IMR-90 (cell line): Measurements from ENCODE around the gene EFHD1. TPM values are rescaled to one million over a fixed set of nuclear protein-coding genes. Genes with fewer than 3 reads are reported as not detected.

Experiments
- ATAC-seq: fragments of 200-7000 bp; cut with Tn5 transposase; 2 replicates; pipeline ENCODE4 v1.9.1; 2020; ENCODE audit warnings: low read depth, mild to moderate bottlenecking, moderate library complexity
- BruUV-seq: library from RNA; stranded (reverse); fragments of 400-500 nt; replicated peaks from 2 replicates; lab custom pipeline; 2021; lab: Mats Ljungman, UMichigan
- CTCF ChIA-PET: fragments of 300-600 bp; formaldehyde crosslinking; extraction: SDS; loops from one replicate; lab custom pipeline; 2021; ENCODE audit warnings: antibody characterized with exemption; lab: Yijun Ruan, JAX
- POLR2A ChIA-PET: fragments of 300-600 bp; sonication (Branson Sonifier 250); formaldehyde crosslinking; loops from one replicate; lab custom pipeline; 2022; ENCODE audit warnings: antibody characterized with exemption; ENCODE audit not compliant: unreplicated experiment; lab: Charles Lee
- DNase-seq: peaks from one replicate; pipeline ENCODE4 v3.0.0; 2013
- H2AFZ ChIP-seq: replicated peaks from 2 replicates; pipeline ENCODE3; 2013; ENCODE audit warnings: low read length, mild to moderate bottlenecking; ENCODE audit not compliant: poor library complexity
- H2AK5ac ChIP-seq: 2 replicates; pipeline ENCODE4 v1.6.1; 2013; ENCODE audit warnings: low read depth, low read length, inconsistent platforms
- H2AK9ac ChIP-seq: replicated peaks from 2 replicates; pipeline ENCODE3; 2013; ENCODE audit warnings: mild to moderate bottlenecking, low read depth, low read length, moderate library complexity; ENCODE audit not compliant: poor library complexity
- H2BK120ac ChIP-seq: 2 replicates; pipeline ENCODE4 v1.6.1; 2013; ENCODE audit warnings: low read depth, low read length, inconsistent platforms
- H2BK15ac ChIP-seq: 3 replicates; pipeline ENCODE4 v1.6.1; 2013; ENCODE audit warnings: low read depth, low read length, inconsistent platforms
- H2BK20ac ChIP-seq: 2 replicates; pipeline ENCODE4 v1.6.1; 2013; ENCODE audit warnings: low read depth, mild to moderate bottlenecking, inconsistent platforms, low read length, moderate library complexity
- H2BK5ac ChIP-seq: 2 replicates; pipeline ENCODE4 v1.6.1; 2013; ENCODE audit warnings: mild to moderate bottlenecking, low read depth, low read length, inconsistent platforms; ENCODE audit not compliant: poor library complexity, severe bottlenecking
- H3K14ac ChIP-seq: replicated peaks from 2 replicates; pipeline ENCODE4 v1.6.1; 2013; ENCODE audit warnings: low read depth, low read length, inconsistent platforms
- H3K18ac ChIP-seq: 2 replicates; pipeline ENCODE4 v1.6.1; 2013; ENCODE audit warnings: low read depth, low read length, control low read depth
- H3K23ac ChIP-seq: 2 replicates; pipeline ENCODE4 v1.6.1; 2013; ENCODE audit warnings: low read depth, low read length, inconsistent platforms
- H3K27ac ChIP-seq: 2 replicates; pipeline ENCODE4 v1.5.1; 2013; ENCODE audit warnings: mild to moderate bottlenecking, control low read depth, low read length; ENCODE audit not compliant: insufficient read depth
- H3K27me3 ChIP-seq: 2 replicates; pipeline ENCODE4 v1.6.1; 2013; ENCODE audit warnings: low read length; ENCODE audit not compliant: control insufficient read depth, insufficient read depth
- H3K36me3 ChIP-seq: 2 replicates; pipeline ENCODE4 v1.6.1; 2013; ENCODE audit warnings: low read length, mixed read lengths; ENCODE audit not compliant: control insufficient read depth, insufficient read depth
- H3K4ac ChIP-seq: 2 replicates; pipeline ENCODE4 v1.6.1; 2013; ENCODE audit warnings: low read depth, low read length, inconsistent platforms
- H3K4me1 ChIP-seq: 2 replicates; pipeline ENCODE4 v1.6.1; 2013; ENCODE audit warnings: low read length, mixed read lengths; ENCODE audit not compliant: control insufficient read depth, insufficient read depth
- H3K4me2 ChIP-seq: 2 replicates; pipeline ENCODE4 v1.6.1; 2013; ENCODE audit warnings: low read depth, mild to moderate bottlenecking, control low read depth, low read length, moderate library complexity
- H3K4me3 ChIP-seq: 2 replicates; pipeline ENCODE4 v1.5.1; 2013; ENCODE audit warnings: low read depth, mild to moderate bottlenecking, control low read depth, low read length, moderate library complexity; ENCODE audit not compliant: insufficient read depth
- H3K56ac ChIP-seq: 2 replicates; pipeline ENCODE4 v1.6.1; 2013; ENCODE audit warnings: low read length, inconsistent platforms; ENCODE audit not compliant: insufficient read depth; ENCODE audit errors: extremely low read depth
- H3K79me1 ChIP-seq, 2 experiments: 2 replicates each; pipeline ENCODE4 v1.6.1; 2013; ENCODE audit warnings: low read length in 2 of 2, inconsistent platforms in 1 of 2, low read depth in 1 of 2
- H3K9ac ChIP-seq: 2 replicates; pipeline ENCODE4 v1.6.1; 2013; ENCODE audit warnings: low read depth, low read length, control low read depth
- H3K9me1 ChIP-seq: 2 replicates; pipeline ENCODE4 v1.6.1; 2013; ENCODE audit warnings: low read length, inconsistent platforms; ENCODE audit not compliant: insufficient read depth
- H3K9me3 ChIP-seq: 2 replicates; pipeline ENCODE4 v1.6.1; 2013; ENCODE audit warnings: low read length; ENCODE audit not compliant: control insufficient read depth, insufficient read depth
- H4K20me1 ChIP-seq: 2 replicates; pipeline ENCODE4 v1.6.1; 2013; ENCODE audit warnings: low read length, inconsistent platforms; ENCODE audit not compliant: insufficient read depth
- H4K5ac ChIP-seq: 2 replicates; pipeline ENCODE4 v1.6.1; 2013; ENCODE audit warnings: mild to moderate bottlenecking, low read depth, low read length, control low read depth
- H4K8ac ChIP-seq, 2 experiments: 2 replicates each; pipeline ENCODE4 v1.6.1; 2013; ENCODE audit warnings: low read depth in 2 of 2, low read length in 2 of 2, control low read depth in 1 of 2, inconsistent platforms in 1 of 2
- H4K91ac ChIP-seq: 2 replicates; pipeline ENCODE4 v1.6.1; 2013; ENCODE audit warnings: low read depth, low read length, inconsistent platforms; ENCODE audit not compliant: insufficient read depth
- BHLHE40 ChIP-seq: fragments of 150-350 bp; IDR thresholded peaks from 2 replicates; pipeline ENCODE4 v1.6.1; 2016; ENCODE audit warnings: mild to moderate bottlenecking, low read depth, low read length
- CEBPB ChIP-seq: IDR thresholded peaks from 2 replicates; pipeline ENCODE4 v1.6.1; 2012; ENCODE audit warnings: low read depth, low read length, improper control_type of control experiment
- CHD1 ChIP-seq: IDR thresholded peaks from 2 replicates; pipeline ENCODE4 v1.6.1; 2012; ENCODE audit warnings: low read depth, low read length, improper control_type of control experiment
- FOS ChIP-seq: fragments of 150-350 bp; IDR thresholded peaks from 2 replicates; pipeline ENCODE4 v1.6.1; 2016; ENCODE audit warnings: low read depth, low read length
- MAFK ChIP-seq: IDR thresholded peaks from 2 replicates; pipeline ENCODE4 v1.6.1; 2012; ENCODE audit warnings: low read depth, low read length, improper control_type of control experiment
- MAZ ChIP-seq: IDR thresholded peaks from 2 replicates; pipeline ENCODE4 v1.6.1; 2012; ENCODE audit warnings: low read depth, mild to moderate bottlenecking, low read length, improper control_type of control experiment, moderate library complexity, borderline replicate concordance
- MXI1 ChIP-seq: IDR thresholded peaks from 2 replicates; pipeline ENCODE4 v1.6.1; 2012; ENCODE audit warnings: low read depth, mild to moderate bottlenecking, low read length, moderate library complexity, borderline replicate concordance
- NFE2L2 ChIP-seq: fragments of 150-350 bp; IDR thresholded peaks from 2 replicates; pipeline ENCODE4 v1.6.1; 2016; ENCODE audit warnings: low read depth, mild to moderate bottlenecking, low read length
- POLR2A ChIP-seq: IDR thresholded peaks from 2 replicates; pipeline ENCODE4 v1.6.1; 2012; ENCODE audit warnings: mild to moderate bottlenecking, low read depth, low read length
- RAD21 ChIP-seq: IDR thresholded peaks from 2 replicates; pipeline ENCODE4 v1.6.1; 2012; ENCODE audit warnings: low read length, improper control_type of control experiment
- RCOR1 ChIP-seq: IDR thresholded peaks from 2 replicates; pipeline ENCODE4 v1.6.1; 2012; ENCODE audit warnings: mild to moderate bottlenecking, low read length, improper control_type of control experiment; ENCODE audit not compliant: insufficient replicate concordance
- RFX5 ChIP-seq: IDR thresholded peaks from 2 replicates; pipeline ENCODE4 v1.8.0; 2012; ENCODE audit warnings: low read depth, mild to moderate bottlenecking, low read length, moderate library complexity
- SMC3 ChIP-seq: fragments of 150-350 bp; IDR thresholded peaks from 2 replicates; pipeline ENCODE4 v1.6.1; 2016; ENCODE audit warnings: low read depth, mild to moderate bottlenecking, antibody characterized with exemption, low read length, moderate library complexity
- WGBS, 2 experiments: methylation state at CpG; one replicate each; pipeline versions ENCODE4 v1.1.5 to v1.1.7; 2013; ENCODE audit warnings: missing lambda C conversion rate in 2 of 2; ENCODE audit not compliant: insufficient read length in 1 of 2; ENCODE audit errors: extremely low coverage in 2 of 2; 5-methylcytosine and 5-hydroxymethylcytosine counted together
- dilution Hi-C: fragments of 300-500 bp; cut with HindIII; formaldehyde crosslinking; loops from one replicate; pipeline ENCODE4 v1.14.3; 2018; ENCODE audit warnings: low sequenced_read_pairs; ENCODE audit not compliant: unreplicated experiment
- in situ Hi-C: fragments of 300-500 bp; cut with MboI; formaldehyde crosslinking; loops from 3 replicates; pipeline ENCODE4 v1.14.3; 2019; ENCODE audit warnings: low sequenced_read_pairs, inconsistent platforms, mixed read lengths
- intact Hi-C: fragments of 100-400 bp; cut with micrococcal nuclease; formaldehyde crosslinking; loops from 2 replicates; pipeline ENCODE4 v1.10.0; 2022
- polyA plus RNA-seq, 3 experiments: library from polyadenylated mRNA; depleted of rRNA; stranded (reverse); fragments of >200 nt; gene quantifications; 2 replicates each; pipeline ENCODE4 v1.2.3, GENCODE V29; 2012; ENCODE audit warnings: low replicate concordance in 1 of 3
- total RNA-seq: library from RNA; depleted of rRNA; stranded (reverse); fragments of >200 nt; gene quantifications from 2 replicates; pipeline ENCODE4 v1.2.3, GENCODE V29; 2012
- TF ChIP-seq, protein P1 (sequence below): fragments of 150-350 bp; IDR thresholded peaks from 2 replicates; pipeline ENCODE4 v1.6.1; 2016; ENCODE audit warnings: low read depth, mild to moderate bottlenecking, low read length, moderate library complexity, borderline replicate concordance
- TF ChIP-seq, protein P2 (sequence below): fragments of 150-350 bp; IDR thresholded peaks from 2 replicates; pipeline ENCODE4 v1.6.1; 2017; ENCODE audit warnings: mild to moderate bottlenecking, antibody characterized with exemption, low read length, low read depth
- TF ChIP-seq, protein P3 (sequence below): conservative IDR thresholded peaks from 2 replicates; pipeline ENCODE4 v1.5.1; 2012; ENCODE audit warnings: mild to moderate bottlenecking, low read depth, low read length, improper control_type of control experiment

EFHD1 gene
- total and polyA plus RNA-seq, 2 of the 4 experiments (the other 2 are of a cell fraction): 0.27 TPM; not detected in 1

DNA sequence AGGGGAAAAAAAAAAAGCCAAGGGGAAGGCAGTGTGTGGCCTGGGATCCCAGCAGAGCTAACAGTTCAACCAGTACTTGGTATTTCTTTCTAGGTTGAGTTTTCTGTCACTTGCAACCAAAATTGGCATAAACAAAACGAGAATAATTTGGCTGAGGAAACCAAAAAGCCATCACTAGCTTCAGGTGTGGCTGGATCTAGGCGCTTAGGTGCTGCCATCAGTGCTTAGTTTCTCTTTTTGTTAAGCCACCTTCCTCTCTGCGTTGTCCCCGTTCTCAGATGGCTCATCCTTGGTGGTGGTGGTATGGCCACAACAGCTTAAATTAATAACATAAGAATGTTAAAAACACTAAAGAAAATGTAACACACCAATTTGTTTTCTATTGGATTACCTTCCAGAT lies 2.4 kb downstream of the EFHD1 start:
- H2AK9ac ChIP-seq: no peak overlapping the region
- no peaks in the 10 kb centered on the region for H3K79me1 ChIP-seq
- H2AK5ac ChIP-seq: no peak overlapping the region
- dilution Hi-C loops: no loop called here
- H4K8ac ChIP-seq: no peak overlapping the region
- no peak overlapping the region for H2AFZ ChIP-seq
- no TSS peak for BruUV-seq
- intact Hi-C loops: no loop called here
- no peak overlapping the region for H3K27ac ChIP-seq
- H4K20me1 ChIP-seq: no peaks in the 10 kb centered on the region
- no peak overlapping the region for H3K4ac ChIP-seq
- H3K56ac ChIP-seq: no peak overlapping the region
- H3K9me3 ChIP-seq: no peaks in the 10 kb centered on the region
- no peak overlapping the region for H4K91ac ChIP-seq
- peaks cover 68% of the 10 kb centered on the region for H3K27me3 ChIP-seq
- no peak overlapping the region for H2BK5ac ChIP-seq
- no peaks in the 10 kb centered on the region for H3K9me1 ChIP-seq
- H2BK20ac ChIP-seq: no peak overlapping the region
- H3K4me2 ChIP-seq: no peak overlapping the region
- WGBS, 2 experiments: no CpG with 5 or more reads among the region's 4 CpGs
- H3K23ac ChIP-seq: no peak overlapping the region
- TF ChIP-seq, protein P1, sequence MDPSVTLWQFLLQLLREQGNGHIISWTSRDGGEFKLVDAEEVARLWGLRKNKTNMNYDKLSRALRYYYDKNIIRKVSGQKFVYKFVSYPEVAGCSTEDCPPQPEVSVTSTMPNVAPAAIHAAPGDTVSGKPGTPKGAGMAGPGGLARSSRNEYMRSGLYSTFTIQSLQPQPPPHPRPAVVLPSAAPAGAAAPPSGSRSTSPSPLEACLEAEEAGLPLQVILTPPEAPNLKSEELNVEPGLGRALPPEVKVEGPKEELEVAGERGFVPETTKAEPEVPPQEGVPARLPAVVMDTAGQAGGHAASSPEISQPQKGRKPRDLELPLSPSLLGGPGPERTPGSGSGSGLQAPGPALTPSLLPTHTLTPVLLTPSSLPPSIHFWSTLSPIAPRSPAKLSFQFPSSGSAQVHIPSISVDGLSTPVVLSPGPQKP: no peak
- TF ChIP-seq RFX5 (no peak), MXI1 (no peak), NFE2L2 (no peak), RAD21 (no peak), MAFK (no peak), BHLHE40 (no peak), POLR2A (no peak), MAZ (no peak), FOS (no peak), SMC3 (no peak), CEBPB (no peak), RCOR1 (no peak), CHD1 (no peak)
- TF ChIP-seq, protein P2, sequence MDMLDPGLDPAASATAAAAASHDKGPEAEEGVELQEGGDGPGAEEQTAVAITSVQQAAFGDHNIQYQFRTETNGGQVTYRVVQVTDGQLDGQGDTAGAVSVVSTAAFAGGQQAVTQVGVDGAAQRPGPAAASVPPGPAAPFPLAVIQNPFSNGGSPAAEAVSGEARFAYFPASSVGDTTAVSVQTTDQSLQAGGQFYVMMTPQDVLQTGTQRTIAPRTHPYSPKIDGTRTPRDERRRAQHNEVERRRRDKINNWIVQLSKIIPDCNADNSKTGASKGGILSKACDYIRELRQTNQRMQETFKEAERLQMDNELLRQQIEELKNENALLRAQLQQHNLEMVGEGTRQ: no peak
- TF ChIP-seq, protein P3, sequence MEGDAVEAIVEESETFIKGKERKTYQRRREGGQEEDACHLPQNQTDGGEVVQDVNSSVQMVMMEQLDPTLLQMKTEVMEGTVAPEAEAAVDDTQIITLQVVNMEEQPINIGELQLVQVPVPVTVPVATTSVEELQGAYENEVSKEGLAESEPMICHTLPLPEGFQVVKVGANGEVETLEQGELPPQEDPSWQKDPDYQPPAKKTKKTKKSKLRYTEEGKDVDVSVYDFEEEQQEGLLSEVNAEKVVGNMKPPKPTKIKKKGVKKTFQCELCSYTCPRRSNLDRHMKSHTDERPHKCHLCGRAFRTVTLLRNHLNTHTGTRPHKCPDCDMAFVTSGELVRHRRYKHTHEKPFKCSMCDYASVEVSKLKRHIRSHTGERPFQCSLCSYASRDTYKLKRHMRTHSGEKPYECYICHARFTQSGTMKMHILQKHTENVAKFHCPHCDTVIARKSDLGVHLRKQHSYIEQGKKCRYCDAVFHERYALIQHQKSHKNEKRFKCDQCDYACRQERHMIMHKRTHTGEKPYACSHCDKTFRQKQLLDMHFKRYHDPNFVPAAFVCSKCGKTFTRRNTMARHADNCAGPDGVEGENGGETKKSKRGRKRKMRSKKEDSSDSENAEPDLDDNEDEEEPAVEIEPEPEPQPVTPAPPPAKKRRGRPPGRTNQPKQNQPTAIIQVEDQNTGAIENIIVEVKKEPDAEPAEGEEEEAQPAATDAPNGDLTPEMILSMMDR: no peak
- H3K4me1 ChIP-seq: no peaks in the 10 kb centered on the region
- H3K9ac ChIP-seq: no peak overlapping the region
- ATAC-seq: no peak
- no peak overlapping the region for H2BK15ac ChIP-seq
- no peak overlapping the region for H3K18ac ChIP-seq
- no peak overlapping the region for H2BK120ac ChIP-seq
- ChIA-PET POLR2A (no interaction called here), CTCF (no interaction called here)
- H4K5ac ChIP-seq: no peak overlapping the region
- H3K36me3 ChIP-seq: no peaks in the 10 kb centered on the region
- H3K14ac ChIP-seq: no peak overlapping the region
- DNase-seq: no peak
- in situ Hi-C loops: no loop called here
- H3K4me3 ChIP-seq: no peak overlapping the region
